Measurements from ENCODE around the gene UGT1A10.
"Not testable (repeated sequence)": the region's sequence is repeated elsewhere in the genome, so short reads cannot be mapped to it uniquely, and the experiment has no call there.

UGT1A10 gene

DNA sequence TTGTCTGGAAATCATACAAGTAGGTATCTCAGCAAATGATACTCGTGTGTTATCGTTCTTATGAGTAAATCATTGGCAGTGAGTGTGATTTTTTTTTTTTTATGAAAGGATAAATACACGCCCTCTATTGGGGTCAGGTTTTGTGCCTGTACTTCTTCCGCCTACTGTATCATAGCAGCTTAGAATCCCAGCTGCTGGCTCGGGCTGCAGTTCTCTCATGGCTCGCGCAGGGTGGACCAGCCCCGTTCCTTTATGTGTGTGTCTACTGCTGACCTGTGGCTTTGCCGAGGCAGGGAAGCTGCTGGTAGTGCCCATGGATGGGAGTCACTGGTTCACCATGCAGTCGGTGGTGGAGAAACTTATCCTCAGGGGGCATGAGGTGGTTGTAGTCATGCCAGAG, at the start of gene UGT1A10:
Gene UGT1A10 (plus strand): TSS at position 143 of the 400 bp plus-strand sequence. CDS start 75 bp downstream, at position 218.
- DNase-seq (ENCODE audit: low read depth in 2 of 2), result not testable (repeated sequence)

DNA sequence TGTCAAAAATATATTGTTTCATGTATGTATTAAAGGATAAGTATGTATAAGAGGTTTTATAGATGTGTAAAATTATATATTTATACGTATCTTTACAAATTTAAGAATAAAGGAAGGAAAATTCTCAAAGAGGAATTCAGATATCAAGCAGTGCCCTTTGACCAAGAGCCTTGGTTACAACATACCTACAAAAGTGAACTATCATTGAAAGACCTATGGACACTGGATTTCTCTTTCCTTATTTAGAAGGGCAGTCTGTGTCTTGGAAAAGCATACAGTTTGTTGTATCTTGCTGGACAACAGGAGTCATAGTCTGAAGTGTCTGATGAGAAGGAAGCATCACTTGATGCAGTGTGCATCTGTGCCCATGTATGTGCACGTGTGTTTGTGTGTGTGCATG, 47.8 kb upstream of the UGT1A10 start:
- DNase-seq (ENCODE audit: low read depth in 2 of 2), result no peak

DNA sequence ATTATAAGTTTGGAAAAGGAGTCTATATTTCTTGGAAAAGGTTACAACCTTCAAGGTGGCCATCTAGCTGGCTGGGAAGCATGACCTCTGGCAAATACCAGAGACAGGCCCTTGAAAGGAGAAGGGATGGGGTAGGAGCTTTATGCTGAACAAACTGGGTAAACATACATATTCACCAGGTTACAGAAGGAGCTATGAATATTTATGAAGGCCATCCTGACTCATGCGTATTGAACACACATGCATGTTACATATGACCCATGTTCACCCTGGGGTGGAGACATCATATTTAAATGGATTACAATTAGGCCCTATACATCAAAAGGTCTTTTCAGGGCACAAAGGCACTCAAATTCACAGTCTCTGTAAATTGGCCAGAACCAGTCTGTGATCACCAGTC, 43.5 kb upstream of the UGT1A10 start:
- not testable (repeated sequence) for DNase-seq (ENCODE audit: low read depth in 2 of 2)

- no peak for DNase-seq (ENCODE audit: low read depth in 2 of 2)
Observed at GRCh38 chr2:233593201-233593600, 43.0 kb upstream of the UGT1A10 start.

GRCh38 chr2:233597522-233597921, 38.7 kb upstream of the UGT1A10 start:
- DNase-seq (ENCODE audit: low read depth in 2 of 2), result no peak

- no peak for DNase-seq (ENCODE audit: low read depth in 2 of 2)
Observed at GRCh38 chr2:233598952-233599351, 37.3 kb upstream of the UGT1A10 start.

- no peak for DNase-seq (ENCODE audit: low read depth in 2 of 2)
Observed at GRCh38 chr2:233600386-233600785, 35.9 kb upstream of the UGT1A10 start.

- DNase-seq (ENCODE audit: low read depth in 2 of 2), result no peak
Observed at GRCh38 chr2:233602076-233602475, 34.2 kb upstream of the UGT1A10 start.

DNA sequence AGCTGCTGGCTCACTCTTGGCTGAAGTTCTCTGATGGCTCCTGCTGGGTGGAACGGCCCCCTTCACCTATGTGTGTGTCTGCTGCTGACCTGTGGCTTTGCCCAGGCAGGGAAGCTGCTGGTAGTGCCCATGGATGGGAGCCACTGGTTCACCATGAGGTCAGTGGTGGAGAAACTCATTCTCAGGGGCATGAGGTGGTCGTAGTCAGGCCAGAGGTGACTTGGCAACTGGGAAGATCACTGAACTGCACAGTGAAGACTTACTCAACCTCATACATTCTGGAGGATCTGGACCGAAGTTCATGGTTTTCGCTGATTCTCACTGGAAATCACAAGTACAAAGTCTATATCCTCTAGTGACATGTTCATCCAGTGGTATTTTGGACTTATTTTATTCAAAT, 32.7 kb upstream of the UGT1A10 start:
- DNase-seq (ENCODE audit: low read depth in 2 of 2), result no peak

- DNase-seq (ENCODE audit: low read depth in 2 of 2), result no peak
Observed at GRCh38 chr2:233604826-233605225, 31.4 kb upstream of the UGT1A10 start.

GRCh38 chr2:233605680-233606079, 30.6 kb upstream of the UGT1A10 start:
- no peak for DNase-seq (ENCODE audit: low read depth in 2 of 2)

DNA sequence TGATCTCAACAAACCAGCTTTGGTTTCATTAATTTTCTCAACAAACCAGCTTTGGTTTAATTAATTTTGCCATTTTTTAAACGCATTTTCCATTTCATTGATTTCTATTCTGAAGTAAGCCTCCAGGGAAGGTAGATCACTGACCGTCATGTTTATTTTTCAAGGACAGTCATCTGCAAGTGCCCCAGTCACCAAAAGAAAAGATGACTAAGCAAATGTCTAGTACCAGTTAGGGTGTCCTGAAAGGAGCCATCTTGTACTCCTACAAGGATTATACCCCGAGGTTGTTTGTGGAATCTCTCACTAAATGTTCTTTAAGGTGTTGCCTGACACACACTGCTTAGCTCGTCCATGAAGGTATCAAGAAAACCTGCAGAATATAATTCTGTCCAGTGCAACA, 25.0 kb upstream of the UGT1A10 start:
- DNase-seq (ENCODE audit: low read depth in 2 of 2), result no peak

- not testable (repeated sequence) for DNase-seq (ENCODE audit: low read depth in 2 of 2)
Observed at GRCh38 chr2:233617476-233617875, 18.8 kb upstream of the UGT1A10 start, which contains the start of gene UGT1A8. TSS of gene UGT1A8 (plus strand) at chr2:233617633. CDS start at chr2:233617708, 75 bp downstream.

DNA sequence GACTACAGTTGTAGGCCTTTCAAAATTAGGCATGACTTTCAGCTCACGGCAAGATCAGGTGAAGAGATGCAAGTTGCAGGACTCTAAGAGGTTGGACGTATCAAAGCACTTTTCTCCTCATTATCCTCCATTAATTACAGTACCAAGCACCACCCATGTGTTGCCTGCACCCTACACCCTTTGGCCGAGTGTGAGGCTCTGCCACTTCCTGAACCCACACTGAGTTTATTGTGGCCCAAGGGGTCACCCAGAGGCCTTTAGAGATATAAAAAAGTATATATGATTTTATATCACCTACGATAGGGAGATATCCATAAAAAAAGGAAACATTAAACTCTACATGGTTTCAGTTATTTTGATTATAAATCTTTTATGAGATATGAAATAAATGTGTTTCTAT, 16.0 kb upstream of the UGT1A10 start:
- DNase-seq (ENCODE audit: low read depth in 2 of 2), result no peak

GRCh38 chr2:233621863-233622262, 14.4 kb upstream of the UGT1A10 start:
- not testable (repeated sequence) for DNase-seq (ENCODE audit: low read depth in 2 of 2)

- DNase-seq (ENCODE audit: low read depth in 2 of 2), result no peak
Observed at GRCh38 chr2:233627331-233628025, 8.8 kb upstream of the UGT1A10 start.

DNA sequence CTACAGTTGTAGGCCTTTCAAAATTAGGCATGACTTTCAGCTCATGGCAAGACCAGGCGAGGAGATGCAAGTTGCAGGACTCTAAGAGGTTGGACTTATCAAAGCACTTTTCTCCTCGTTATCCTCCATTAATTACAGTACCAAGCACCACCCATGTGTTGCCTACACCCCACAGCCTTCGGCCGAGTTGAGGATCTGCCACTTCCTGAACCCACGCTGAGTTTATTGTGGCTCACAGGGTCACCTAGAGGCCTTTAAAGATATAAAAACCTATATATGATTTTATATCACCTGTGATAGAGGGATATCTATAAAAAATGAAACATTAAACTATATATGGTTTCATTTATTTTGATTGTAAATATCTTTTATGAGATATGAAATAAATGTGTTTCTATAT, 2.6 kb downstream of the UGT1A10 start:
- no peak for DNase-seq (ENCODE audit: low read depth in 2 of 2)

DNA sequence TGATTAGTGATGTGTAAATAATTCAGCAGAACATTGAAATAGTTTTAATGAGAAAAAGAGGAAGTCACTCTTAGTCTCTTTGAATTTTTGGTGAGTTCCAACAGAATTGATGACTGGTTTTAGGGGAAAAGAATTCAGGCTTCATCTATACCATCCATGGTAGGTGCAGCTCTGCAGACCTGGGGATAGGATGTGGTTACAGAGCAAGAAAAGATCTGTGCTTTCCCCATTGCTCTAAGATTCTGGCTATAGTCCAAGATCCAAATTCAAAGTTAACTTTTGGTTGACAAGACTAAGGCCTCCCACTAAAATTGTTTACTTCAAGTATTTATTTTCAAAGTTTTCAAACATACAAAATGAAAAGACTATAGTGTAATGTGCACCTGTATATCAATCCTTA, 3.6 kb downstream of the UGT1A10 start:
- DNase-seq (ENCODE audit: low read depth in 2 of 2), result no peak

GRCh38 chr2:233643128-233643527, 6.9 kb downstream of the UGT1A10 start:
- DNase-seq (ENCODE audit: low read depth in 2 of 2), result no peak

GRCh38 chr2:233646033-233646432, 9.8 kb downstream of the UGT1A10 start:
- DNase-seq (ENCODE audit: low read depth in 2 of 2), result not testable (repeated sequence)

DNA sequence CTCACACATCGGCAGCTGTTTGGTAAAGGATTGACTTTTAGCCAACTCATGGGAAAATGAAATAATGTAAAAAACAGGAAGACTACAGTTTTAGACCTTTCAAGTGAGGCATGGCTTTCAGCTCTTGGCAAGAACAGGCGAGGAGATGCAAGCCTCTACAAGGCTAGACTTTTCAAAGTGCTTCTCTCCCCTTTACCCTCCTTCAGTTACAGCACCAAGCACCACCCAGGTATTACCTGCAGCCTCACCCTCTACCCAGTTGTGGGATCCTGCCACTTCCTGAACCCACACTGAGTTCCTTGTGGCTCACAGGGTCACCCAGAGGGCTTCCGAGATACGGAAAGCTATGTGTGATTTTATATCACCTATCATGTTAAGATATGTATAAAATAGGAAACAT, 14.7 kb downstream of the UGT1A10 start:
- DNase-seq (ENCODE audit: low read depth in 2 of 2), result no peak

DNA sequence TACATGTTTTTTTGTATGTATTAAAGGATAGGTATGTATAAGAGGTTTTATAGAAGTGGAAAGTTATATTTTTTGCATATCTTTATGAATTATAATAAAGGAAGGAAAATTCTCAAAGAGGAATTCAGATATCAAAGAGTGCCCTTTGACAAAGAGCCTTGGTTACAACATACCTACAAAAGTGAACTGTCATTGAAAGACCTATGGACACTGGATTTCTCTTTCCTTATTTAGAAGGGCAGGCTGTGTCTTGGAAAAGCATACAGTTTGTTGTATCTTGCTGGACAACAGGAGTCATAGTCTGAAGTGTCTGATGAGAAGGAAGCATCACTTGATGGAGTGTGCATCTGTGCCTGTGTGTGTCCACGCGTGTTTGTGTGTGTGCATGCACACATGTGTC, 15.2 kb downstream of the UGT1A10 start:
- no peak for DNase-seq (ENCODE audit: low read depth in 2 of 2)

DNA sequence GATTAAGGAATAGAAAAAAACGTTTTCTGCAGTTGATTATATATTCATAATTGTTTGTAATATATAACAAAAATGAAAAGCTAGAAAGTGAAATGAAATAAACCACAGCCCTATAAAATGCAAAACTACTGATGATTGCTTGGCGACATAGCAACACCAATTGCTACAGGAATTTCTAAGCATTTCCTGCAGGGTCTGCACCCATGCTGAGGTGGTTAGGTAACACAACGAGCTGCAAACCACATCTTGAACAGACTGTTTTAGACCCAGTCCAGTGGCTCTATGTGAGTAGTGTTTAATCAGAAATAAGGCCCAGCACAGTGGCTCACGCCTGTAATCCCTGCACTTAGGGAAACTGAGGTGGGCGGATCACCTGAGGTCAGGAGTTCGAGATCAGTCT, 18.3 kb downstream of the UGT1A10 start:
- DNase-seq (ENCODE audit: low read depth in 2 of 2), result no peak

GRCh38 chr2:233655043-233655442, 18.8 kb downstream of the UGT1A10 start:
- DNase-seq (ENCODE audit: low read depth in 2 of 2), result no peak

Measured in stimulated activated CD4-positive, alpha-beta T cell treated with anti-CD3 and anti-CD28 coated beads, Interleukin-12 subunit alpha, Interleukin-12 subunit beta, amount 100 ng/mL, for 24 hours (primary cell).